Measurements from ENCODE around the gene EMC10. TPM values are rescaled to one million over a fixed set of nuclear protein-coding genes. Genes with fewer than 3 reads are reported as not detected.

EMC10 gene
- total RNA-seq, 1 experiment from 2014 or later = 108 TPM

DNA sequence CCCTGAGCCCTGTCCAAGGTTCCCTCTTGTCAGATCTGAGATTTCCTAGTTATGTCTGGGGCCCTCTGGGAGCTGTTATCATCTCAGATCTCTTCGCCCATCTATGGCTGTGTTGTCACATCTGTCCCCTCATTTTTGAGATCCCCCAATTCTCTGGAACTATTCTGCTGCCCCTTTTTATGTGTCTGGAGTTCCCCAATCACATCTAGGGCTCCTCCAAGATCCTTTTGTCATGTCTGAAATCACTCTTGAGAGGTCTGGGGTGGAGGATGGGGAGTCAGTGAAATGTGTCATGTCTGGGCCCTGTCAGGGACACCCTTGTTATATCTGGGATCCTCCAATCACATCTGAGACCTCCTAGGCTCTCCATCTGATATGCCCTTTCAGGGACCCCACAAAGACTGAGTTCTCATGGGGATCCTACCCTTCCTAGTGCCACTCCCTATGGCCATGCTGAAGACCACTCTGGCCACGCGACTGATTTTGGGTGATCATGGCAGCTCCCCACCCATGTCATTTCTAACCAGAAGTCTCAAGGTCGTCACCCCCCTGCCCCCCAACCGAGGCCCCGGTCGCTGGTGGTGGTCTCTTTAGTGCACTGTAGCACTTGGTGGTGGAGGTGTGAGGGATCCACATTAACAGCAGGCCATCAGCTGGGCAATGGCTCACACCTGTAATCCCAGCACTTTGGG is 47.4 kb upstream of the EMC10 start:
- Histone ChIP-seq H3K9me3 (ENCODE audit: low read depth, low read length, poor library complexity, severe bottlenecking) (no peaks in the 10 kb centered on the region), H3K36me3 (ENCODE audit: insufficient read depth, low read length, poor library complexity, severe bottlenecking) (no peaks in the 10 kb centered on the region), H3K27me3 (replicated peaks; ENCODE audit: insufficient read depth, low read depth, low read length, poor library complexity) (no peaks in the 10 kb centered on the region), H3K4me1 (ENCODE audit: insufficient read depth, low read length, poor library complexity, severe bottlenecking) (peaks cover 21% of the 10 kb centered on the region), H3K4me3 (ENCODE audit: low read depth, low read length, poor library complexity, severe bottlenecking) (no peak overlapping the region), H3K27ac (ENCODE audit: low read depth, low read length, poor library complexity, severe bottlenecking) (no peak overlapping the region)
- DNase-seq (ENCODE audit: low spot score) = no peak
- intact Hi-C loops (cut with micrococcal nuclease; ENCODE audit: unreplicated experiment) = no loop called here
- no TSS peak for BruUV-seq (replicated peaks)
- ChIA-PET POLR2A (ENCODE audit: low non-redundant PET) (interaction anchor here (0.5 kb wide), 1 partner anchor 1142 kb away, joined by 14 read pairs; the partner anchor contains the start of gene ZNF175), CTCF (no interaction called here)
- TF ChIP-seq EZH2 (IDR thresholded peaks at IDR 0.05; ENCODE audit: borderline replicate concordance, low read depth, low read length, poor library complexity, severe bottlenecking) = no peak

- CTCF ChIA-PET = no interaction called here
- no peaks in the 10 kb centered on the region for H3K36me3 ChIP-seq (ENCODE audit: insufficient read depth, low read length, poor library complexity, severe bottlenecking)
- no TSS peak for BruUV-seq (replicated peaks)
- H3K27me3 ChIP-seq (replicated peaks; ENCODE audit: insufficient read depth, low read depth, low read length, poor library complexity) = no peaks in the 10 kb centered on the region
- intact Hi-C loops (cut with micrococcal nuclease; ENCODE audit: unreplicated experiment) = no loop called here
- H3K27ac ChIP-seq (ENCODE audit: low read depth, low read length, poor library complexity, severe bottlenecking) = no peak overlapping the region
- peaks cover 28% of the 10 kb centered on the region for H3K4me1 ChIP-seq (ENCODE audit: insufficient read depth, low read length, poor library complexity, severe bottlenecking)
- TF ChIP-seq, protein P1, sequence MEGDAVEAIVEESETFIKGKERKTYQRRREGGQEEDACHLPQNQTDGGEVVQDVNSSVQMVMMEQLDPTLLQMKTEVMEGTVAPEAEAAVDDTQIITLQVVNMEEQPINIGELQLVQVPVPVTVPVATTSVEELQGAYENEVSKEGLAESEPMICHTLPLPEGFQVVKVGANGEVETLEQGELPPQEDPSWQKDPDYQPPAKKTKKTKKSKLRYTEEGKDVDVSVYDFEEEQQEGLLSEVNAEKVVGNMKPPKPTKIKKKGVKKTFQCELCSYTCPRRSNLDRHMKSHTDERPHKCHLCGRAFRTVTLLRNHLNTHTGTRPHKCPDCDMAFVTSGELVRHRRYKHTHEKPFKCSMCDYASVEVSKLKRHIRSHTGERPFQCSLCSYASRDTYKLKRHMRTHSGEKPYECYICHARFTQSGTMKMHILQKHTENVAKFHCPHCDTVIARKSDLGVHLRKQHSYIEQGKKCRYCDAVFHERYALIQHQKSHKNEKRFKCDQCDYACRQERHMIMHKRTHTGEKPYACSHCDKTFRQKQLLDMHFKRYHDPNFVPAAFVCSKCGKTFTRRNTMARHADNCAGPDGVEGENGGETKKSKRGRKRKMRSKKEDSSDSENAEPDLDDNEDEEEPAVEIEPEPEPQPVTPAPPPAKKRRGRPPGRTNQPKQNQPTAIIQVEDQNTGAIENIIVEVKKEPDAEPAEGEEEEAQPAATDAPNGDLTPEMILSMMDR (conservative IDR thresholded peaks at IDR 0.05; ENCODE audit: low read depth, low read length) = no peak
- no peak for TF ChIP-seq EZH2 (IDR thresholded peaks at IDR 0.05; ENCODE audit: borderline replicate concordance, low read depth, low read length, poor library complexity, severe bottlenecking)
- DNase-seq (ENCODE audit: low spot score) = no peak
- POLR2A ChIA-PET (ENCODE audit: low non-redundant PET) = no interaction called here
- H3K4me3 ChIP-seq (ENCODE audit: low read depth, low read length, poor library complexity, severe bottlenecking) = peak overlapping the region; percentile 53
- no peaks in the 10 kb centered on the region for H3K9me3 ChIP-seq (ENCODE audit: low read depth, low read length, poor library complexity, severe bottlenecking)
Observed at GRCh38 chr19:50430888-50431342, 45.4 kb upstream of the EMC10 start.

DNA sequence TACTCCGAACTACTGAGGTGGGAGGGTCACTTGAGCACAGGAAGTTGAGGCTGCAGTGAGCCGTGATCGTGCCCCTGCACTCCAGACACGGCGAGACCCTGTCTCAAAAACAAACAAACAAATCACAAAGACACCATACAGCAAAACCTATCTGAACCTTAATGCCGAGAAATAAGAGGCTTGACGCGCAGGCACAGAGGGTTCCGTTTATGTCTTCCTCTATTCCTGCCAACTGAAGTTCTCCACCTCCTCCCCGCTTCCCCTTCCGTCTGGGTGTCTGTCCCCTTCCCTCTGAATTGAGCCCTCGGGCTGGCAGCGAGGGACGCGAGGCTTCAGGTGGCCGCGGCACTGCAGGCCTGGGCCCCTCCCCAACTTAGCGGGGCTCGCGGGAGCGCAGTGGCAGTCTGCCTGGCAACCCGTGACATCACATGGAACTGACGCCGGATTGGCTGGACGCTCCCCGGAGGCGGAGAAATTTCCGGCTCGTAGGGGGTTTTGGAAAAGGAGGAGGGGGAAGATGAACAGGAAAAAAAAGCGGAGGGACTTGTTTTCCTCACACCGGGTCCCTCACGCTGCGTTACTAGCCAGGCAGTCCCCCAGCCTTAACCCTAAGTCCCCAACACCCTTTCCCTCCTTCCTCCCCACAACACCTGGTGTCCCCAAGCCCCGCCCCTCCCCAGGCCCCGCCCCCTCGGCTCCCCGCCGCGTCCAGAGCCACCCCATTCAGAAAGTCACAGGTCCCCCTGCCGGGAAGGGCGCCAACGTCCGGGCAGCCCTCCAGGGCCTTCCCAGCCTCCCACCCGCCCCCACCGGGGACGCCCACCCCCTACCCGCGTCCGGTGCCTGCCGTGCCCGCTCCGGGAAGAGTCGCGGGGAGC is 44.7 kb upstream of the EMC10 start:
- Histone ChIP-seq H3K36me3 (ENCODE audit: insufficient read depth, low read length, poor library complexity, severe bottlenecking) (no peaks in the 10 kb centered on the region), H3K9me3 (ENCODE audit: low read depth, low read length, poor library complexity, severe bottlenecking) (no peaks in the 10 kb centered on the region), H3K4me3 (ENCODE audit: low read depth, low read length, poor library complexity, severe bottlenecking) (peak overlapping the region; percentile 53), H3K27me3 (replicated peaks; ENCODE audit: insufficient read depth, low read depth, low read length, poor library complexity) (no peaks in the 10 kb centered on the region), H3K27ac (ENCODE audit: low read depth, low read length, poor library complexity, severe bottlenecking) (peak overlapping the region; percentile 54), H3K4me1 (ENCODE audit: insufficient read depth, low read length, poor library complexity, severe bottlenecking) (peaks cover 28% of the 10 kb centered on the region)
- BruUV-seq (replicated peaks) = no TSS peak
- intact Hi-C loops (cut with micrococcal nuclease; ENCODE audit: unreplicated experiment) = no loop called here
- POLR2A ChIA-PET (ENCODE audit: low non-redundant PET) = no interaction called here
- CTCF ChIA-PET = no interaction called here
- TF ChIP-seq, protein P1 (conservative IDR thresholded peaks at IDR 0.05; ENCODE audit: low read depth, low read length) = no peak
- TF ChIP-seq EZH2 (IDR thresholded peaks at IDR 0.05; ENCODE audit: borderline replicate concordance, low read depth, low read length, poor library complexity, severe bottlenecking) = no peak
- peak; percentile 85 for DNase-seq (ENCODE audit: low spot score)
